ENCODE data around the gene SHROOM3. TPM values are rescaled to one million over a fixed set of nuclear protein-coding genes. Genes with fewer than 3 reads are reported as not detected.

SHROOM3 gene
- total RNA-seq, 2 experiments from 2014 or later = not detected

GRCh38 chr4:76773766-76774165, 338.7 kb downstream of the SHROOM3 start:
- CTCF ChIA-PET = no interaction called here
- no peak overlapping the region for H3K4me3 Mint-ChIP-seq
- no peaks in the 10 kb centered on the region for H3K27me3 ChIP-seq (ENCODE audit: control insufficient read depth in 1 of 2, insufficient read depth in 2 of 2, low read length in 2 of 2)
- intact Hi-C loops (cut with DNase I, micrococcal nuclease) = loop anchor here in 1 of 2 experiments (10.0 kb wide), 1 partner anchor 271 kb away; no protein-coding TSS in a partner anchor
- H3K4me1 Mint-ChIP-seq (ENCODE audit: low read depth) = no peaks in the 10 kb centered on the region
- H3K36me3 ChIP-seq (ENCODE audit: insufficient read depth, low read length) = no peaks in the 10 kb centered on the region
- no peak overlapping the region for H3K27ac Mint-ChIP-seq
- no peaks in the 10 kb centered on the region for H3K9me3 Mint-ChIP-seq
- TF ChIP-seq CTCF (IDR thresholded peaks at IDR 0.05) = no peak
- H3K9me3 ChIP-seq (ENCODE audit: control insufficient read depth in 1 of 2, insufficient read depth in 1 of 2, low read length in 2 of 2) = no peaks in the 10 kb centered on the region
- no peaks in the 10 kb centered on the region for H3K36me3 Mint-ChIP-seq (ENCODE audit: low read depth)
- DNase-seq = no peak
- POLR2A ChIA-PET = interaction anchor here (0.6 kb wide), 1 partner anchor 16 kb away, joined by 5 read pairs; no protein-coding TSS in a partner anchor
- H3K4me3 ChIP-seq (ENCODE audit: low read length) = no peak overlapping the region
- H3K27ac ChIP-seq (ENCODE audit: low read depth in 1 of 2, low read length in 2 of 2) = no peak overlapping the region
- no peaks in the 10 kb centered on the region for H3K27me3 Mint-ChIP-seq
- H3K4me1 ChIP-seq (ENCODE audit: insufficient read depth, low read length) = no peaks in the 10 kb centered on the region
- ATAC-seq (ENCODE audit: poor library complexity) = no peak

GRCh38 chr4:76779740-76780459, 344.9 kb downstream of the SHROOM3 start:
- DNase-seq = no peak
- Histone ChIP-seq H3K9me3 (ENCODE audit: control insufficient read depth in 1 of 2, insufficient read depth in 1 of 2, low read length in 2 of 2) (no peaks in the 10 kb centered on the region), H3K36me3 (ENCODE audit: insufficient read depth, low read length) (no peaks in the 10 kb centered on the region), H3K4me1 (ENCODE audit: insufficient read depth, low read length) (no peaks in the 10 kb centered on the region), H3K27ac (ENCODE audit: low read depth in 1 of 2, low read length in 2 of 2) (no peak overlapping the region), H3K4me3 (ENCODE audit: low read length) (no peak overlapping the region), H3K27me3 (ENCODE audit: control insufficient read depth in 1 of 2, insufficient read depth in 2 of 2, low read length in 2 of 2) (peaks cover 0 to 6% of the 10 kb centered on the region in 2 experiments)
- Mint-ChIP-seq H3K4me3 (no peak overlapping the region), H3K27ac (no peak overlapping the region), H3K27me3 (peaks cover 4% of the 10 kb centered on the region), H3K9me3 (no peaks in the 10 kb centered on the region), H3K36me3 (ENCODE audit: low read depth) (no peaks in the 10 kb centered on the region), H3K4me1 (ENCODE audit: low read depth) (no peaks in the 10 kb centered on the region)
- intact Hi-C loops (cut with DNase I, micrococcal nuclease) = loop anchor here in 1 of 2 experiments (10.0 kb wide), 1 partner anchor 265 kb away; no protein-coding TSS in a partner anchor
- ChIA-PET POLR2A (no interaction called here), CTCF (no interaction called here)
- ATAC-seq (ENCODE audit: poor library complexity) = no peak
- no peak for TF ChIP-seq CTCF (IDR thresholded peaks at IDR 0.05)

GRCh38 chr4:76780781-76781697, 346.0 kb downstream of the SHROOM3 start:
- H3K36me3 ChIP-seq (ENCODE audit: insufficient read depth, low read length) = no peaks in the 10 kb centered on the region
- H3K9me3 ChIP-seq (ENCODE audit: control insufficient read depth in 1 of 2, insufficient read depth in 1 of 2, low read length in 2 of 2) = no peaks in the 10 kb centered on the region
- H3K27me3 Mint-ChIP-seq = peaks cover 5% of the 10 kb centered on the region
- ChIA-PET CTCF (no interaction called here), POLR2A (no interaction called here)
- H3K4me1 Mint-ChIP-seq (ENCODE audit: low read depth) = no peaks in the 10 kb centered on the region
- no peak overlapping the region for H3K4me3 Mint-ChIP-seq
- no peaks in the 10 kb centered on the region for H3K36me3 Mint-ChIP-seq (ENCODE audit: low read depth)
- ATAC-seq (ENCODE audit: poor library complexity) (no peak), DNase-seq (no peak)
- peaks cover 0 to 6% of the 10 kb centered on the region in 2 experiments for H3K27me3 ChIP-seq (ENCODE audit: control insufficient read depth in 1 of 2, insufficient read depth in 2 of 2, low read length in 2 of 2)
- no peak overlapping the region for H3K27ac Mint-ChIP-seq
- no peak overlapping the region for H3K4me3 ChIP-seq (ENCODE audit: low read length)
- H3K9me3 Mint-ChIP-seq = no peaks in the 10 kb centered on the region
- intact Hi-C loops (cut with DNase I, micrococcal nuclease) = no loop called here
- no peak for TF ChIP-seq CTCF (IDR thresholded peaks at IDR 0.05)
- H3K27ac ChIP-seq (ENCODE audit: low read depth in 1 of 2, low read length in 2 of 2) = no peak overlapping the region
- no peaks in the 10 kb centered on the region for H3K4me1 ChIP-seq (ENCODE audit: insufficient read depth, low read length)
